ENCODE results near the gene CD40.

DNA sequence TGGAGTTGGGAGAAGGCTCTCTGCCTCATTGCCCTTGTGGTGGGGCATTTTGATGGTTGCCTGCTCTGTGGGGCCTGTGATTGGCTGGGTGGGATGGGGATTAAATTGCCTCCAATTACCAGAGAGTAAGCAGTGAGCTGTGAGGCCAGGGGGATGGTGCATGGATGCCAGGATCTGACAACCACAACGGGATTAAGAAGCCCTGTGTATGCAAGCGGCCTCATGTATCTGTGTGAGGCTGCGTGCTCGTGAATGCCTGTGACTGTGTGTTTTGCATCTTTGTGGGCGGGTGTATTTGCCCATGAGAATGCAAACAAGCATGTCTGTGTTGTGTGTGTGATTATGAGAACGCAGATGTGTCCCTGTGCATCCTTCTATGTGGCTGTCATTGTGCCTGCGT, 46.1 kb downstream of the CD40 start:
- TF ChIP-seq, protein P1, sequence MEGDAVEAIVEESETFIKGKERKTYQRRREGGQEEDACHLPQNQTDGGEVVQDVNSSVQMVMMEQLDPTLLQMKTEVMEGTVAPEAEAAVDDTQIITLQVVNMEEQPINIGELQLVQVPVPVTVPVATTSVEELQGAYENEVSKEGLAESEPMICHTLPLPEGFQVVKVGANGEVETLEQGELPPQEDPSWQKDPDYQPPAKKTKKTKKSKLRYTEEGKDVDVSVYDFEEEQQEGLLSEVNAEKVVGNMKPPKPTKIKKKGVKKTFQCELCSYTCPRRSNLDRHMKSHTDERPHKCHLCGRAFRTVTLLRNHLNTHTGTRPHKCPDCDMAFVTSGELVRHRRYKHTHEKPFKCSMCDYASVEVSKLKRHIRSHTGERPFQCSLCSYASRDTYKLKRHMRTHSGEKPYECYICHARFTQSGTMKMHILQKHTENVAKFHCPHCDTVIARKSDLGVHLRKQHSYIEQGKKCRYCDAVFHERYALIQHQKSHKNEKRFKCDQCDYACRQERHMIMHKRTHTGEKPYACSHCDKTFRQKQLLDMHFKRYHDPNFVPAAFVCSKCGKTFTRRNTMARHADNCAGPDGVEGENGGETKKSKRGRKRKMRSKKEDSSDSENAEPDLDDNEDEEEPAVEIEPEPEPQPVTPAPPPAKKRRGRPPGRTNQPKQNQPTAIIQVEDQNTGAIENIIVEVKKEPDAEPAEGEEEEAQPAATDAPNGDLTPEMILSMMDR (IDR thresholded peaks at IDR 0.05 in 2 of 3, conservative IDR thresholded peaks at IDR 0.05 in 1 of 3; ENCODE audit: control insufficient read depth in 2 of 3, extremely low read depth in 1 of 3, insufficient read depth in 1 of 3, low read depth in 3 of 3, low read length in 3 of 3) = no peak
- TF ChIP-seq NFYB (IDR thresholded peaks at IDR 0.05; ENCODE audit: insufficient read depth, low read depth, low read length) (no peak), SMC3 (IDR thresholded peaks at IDR 0.05; ENCODE audit: borderline replicate concordance, low read length) (no peak), GABPA (IDR thresholded peaks at IDR 0.05; ENCODE audit: low read depth) (no peak), KDM1A (IDR thresholded peaks at IDR 0.05; ENCODE audit: borderline replicate concordance) (no peak)
- TF ChIP-seq, protein P2, sequence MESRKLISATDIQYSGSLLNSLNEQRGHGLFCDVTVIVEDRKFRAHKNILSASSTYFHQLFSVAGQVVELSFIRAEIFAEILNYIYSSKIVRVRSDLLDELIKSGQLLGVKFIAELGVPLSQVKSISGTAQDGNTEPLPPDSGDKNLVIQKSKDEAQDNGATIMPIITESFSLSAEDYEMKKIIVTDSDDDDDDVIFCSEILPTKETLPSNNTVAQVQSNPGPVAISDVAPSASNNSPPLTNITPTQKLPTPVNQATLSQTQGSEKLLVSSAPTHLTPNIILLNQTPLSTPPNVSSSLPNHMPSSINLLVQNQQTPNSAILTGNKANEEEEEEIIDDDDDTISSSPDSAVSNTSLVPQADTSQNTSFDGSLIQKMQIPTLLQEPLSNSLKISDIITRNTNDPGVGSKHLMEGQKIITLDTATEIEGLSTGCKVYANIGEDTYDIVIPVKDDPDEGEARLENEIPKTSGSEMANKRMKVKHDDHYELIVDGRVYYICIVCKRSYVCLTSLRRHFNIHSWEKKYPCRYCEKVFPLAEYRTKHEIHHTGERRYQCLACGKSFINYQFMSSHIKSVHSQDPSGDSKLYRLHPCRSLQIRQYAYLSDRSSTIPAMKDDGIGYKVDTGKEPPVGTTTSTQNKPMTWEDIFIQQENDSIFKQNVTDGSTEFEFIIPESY (IDR thresholded peaks at IDR 0.05) = no peak

All from GM12878 (cell line).